Measurements from ENCODE around the gene DDAH1.

- TF ChIP-seq CTCF (IDR thresholded peaks at IDR 0.05; ENCODE audit: low read depth, low read length, poor library complexity, severe bottlenecking) = no peak
- no peak for TF ChIP-seq EZH2phosphoT487 (IDR thresholded peaks at IDR 0.05; ENCODE audit: borderline replicate concordance, low read length)
Observed at GRCh38 chr1:85394130-85394529, 70.8 kb downstream of the DDAH1 start.
